SK-N-SH treated with all-trans-retinoic acid at 6 μM for 48 hours (cell line): ENCODE results near the gene CDYL.

ENCODE experiments used
- SNAI2 ChIP-seq: fragments of 250-450 bp; sonication (Bioruptor Pico); IDR thresholded peaks from 2 replicates; pipeline ENCODE4 v1.5.0; 2020; ENCODE audit warnings: mild to moderate bottlenecking, moderate library complexity
- TCF4 ChIP-seq: fragments of 250-450 bp; sonication (Bioruptor Pico); IDR thresholded peaks from 2 replicates; pipeline ENCODE4 v1.8.0; 2021; ENCODE audit warnings: mild to moderate bottlenecking, moderate library complexity, borderline replicate concordance
- ZC3H10 ChIP-seq: fragments of 250-450 bp; sonication (Bioruptor Pico); IDR thresholded peaks from 2 replicates; pipeline ENCODE4 v1.5.1; 2021; ENCODE audit warnings: mild to moderate bottlenecking, moderate library complexity
- ZFP3 ChIP-seq: fragments of 250-450 bp; sonication (Bioruptor Pico); IDR thresholded peaks from 2 replicates; pipeline ENCODE4 v1.5.0; 2020; ENCODE audit warnings: mild to moderate bottlenecking, moderate library complexity
- ZFP30 ChIP-seq: fragments of 450-650 bp; formaldehyde crosslinking; IDR thresholded peaks from 2 replicates; pipeline ENCODE4 v1.5.0; 2022; ENCODE audit warnings: mild to moderate bottlenecking, moderate library complexity
- TF ChIP-seq, protein P1 (sequence below): fragments of 250-450 bp; sonication (Bioruptor Pico); IDR thresholded peaks from 2 replicates; pipeline ENCODE4 v1.8.0; 2020; ENCODE audit warnings: mild to moderate bottlenecking, moderate library complexity, borderline replicate concordance
- TF ChIP-seq, protein P2 (sequence below): fragments of 250-450 bp; sonication (Bioruptor Pico); IDR thresholded peaks from 2 replicates; pipeline ENCODE4 v1.5.1; 2020; ENCODE audit warnings: low read depth, mild to moderate bottlenecking, moderate library complexity
- TF ChIP-seq, protein P3 (sequence below): fragments of 250-450 bp; sonication (Bioruptor Pico); IDR thresholded peaks from 2 replicates; pipeline ENCODE4 v1.8.0; 2021; ENCODE audit warnings: low read depth, mild to moderate bottlenecking, moderate library complexity, borderline replicate concordance

DNA sequence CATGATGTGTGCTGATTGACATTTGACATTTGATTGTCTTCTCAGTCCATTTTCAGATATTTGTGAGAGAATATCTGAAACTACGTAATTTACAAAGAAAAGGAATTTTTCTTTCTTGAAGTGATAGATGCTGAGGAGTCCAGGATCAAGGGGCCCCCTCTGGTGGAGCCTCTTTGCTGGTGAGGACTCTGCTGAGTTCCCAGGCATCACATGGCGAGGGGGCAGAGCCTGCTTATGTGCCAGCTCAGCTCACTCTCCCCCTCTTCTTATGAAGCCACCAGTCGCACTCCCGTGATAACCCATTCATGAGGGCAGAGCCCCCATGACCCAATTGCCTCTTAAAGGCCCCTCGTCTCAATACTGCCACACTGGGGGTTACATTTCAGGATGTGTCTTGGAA lies 136.4 kb downstream of the CDYL start:
- TF ChIP-seq, protein P1, sequence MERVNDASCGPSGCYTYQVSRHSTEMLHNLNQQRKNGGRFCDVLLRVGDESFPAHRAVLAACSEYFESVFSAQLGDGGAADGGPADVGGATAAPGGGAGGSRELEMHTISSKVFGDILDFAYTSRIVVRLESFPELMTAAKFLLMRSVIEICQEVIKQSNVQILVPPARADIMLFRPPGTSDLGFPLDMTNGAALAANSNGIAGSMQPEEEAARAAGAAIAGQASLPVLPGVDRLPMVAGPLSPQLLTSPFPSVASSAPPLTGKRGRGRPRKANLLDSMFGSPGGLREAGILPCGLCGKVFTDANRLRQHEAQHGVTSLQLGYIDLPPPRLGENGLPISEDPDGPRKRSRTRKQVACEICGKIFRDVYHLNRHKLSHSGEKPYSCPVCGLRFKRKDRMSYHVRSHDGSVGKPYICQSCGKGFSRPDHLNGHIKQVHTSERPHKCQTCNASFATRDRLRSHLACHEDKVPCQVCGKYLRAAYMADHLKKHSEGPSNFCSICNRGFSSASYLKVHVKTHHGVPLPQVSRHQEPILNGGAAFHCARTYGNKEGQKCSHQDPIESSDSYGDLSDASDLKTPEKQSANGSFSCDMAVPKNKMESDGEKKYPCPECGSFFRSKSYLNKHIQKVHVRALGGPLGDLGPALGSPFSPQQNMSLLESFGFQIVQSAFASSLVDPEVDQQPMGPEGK: no peak
- TF ChIP-seq ZFP3 (CRISPR knock-in tag): no peak
- no peak for TF ChIP-seq ZFP30 (CRISPR knock-in tag)
- TF ChIP-seq TCF4 (CRISPR knock-in tag): no peak
- TF ChIP-seq, protein P2, sequence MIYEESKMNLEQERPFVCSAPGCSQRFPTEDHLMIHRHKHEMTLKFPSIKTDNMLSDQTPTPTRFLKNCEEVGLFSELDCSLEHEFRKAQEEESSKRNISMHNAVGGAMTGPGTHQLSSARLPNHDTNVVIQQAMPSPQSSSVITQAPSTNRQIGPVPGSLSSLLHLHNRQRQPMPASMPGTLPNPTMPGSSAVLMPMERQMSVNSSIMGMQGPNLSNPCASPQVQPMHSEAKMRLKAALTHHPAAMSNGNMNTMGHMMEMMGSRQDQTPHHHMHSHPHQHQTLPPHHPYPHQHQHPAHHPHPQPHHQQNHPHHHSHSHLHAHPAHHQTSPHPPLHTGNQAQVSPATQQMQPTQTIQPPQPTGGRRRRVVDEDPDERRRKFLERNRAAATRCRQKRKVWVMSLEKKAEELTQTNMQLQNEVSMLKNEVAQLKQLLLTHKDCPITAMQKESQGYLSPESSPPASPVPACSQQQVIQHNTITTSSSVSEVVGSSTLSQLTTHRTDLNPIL: no peak
- no peak for TF ChIP-seq ZC3H10 (CRISPR knock-in tag)
- TF ChIP-seq SNAI2 (CRISPR knock-in tag): no peak
- TF ChIP-seq, protein P3, sequence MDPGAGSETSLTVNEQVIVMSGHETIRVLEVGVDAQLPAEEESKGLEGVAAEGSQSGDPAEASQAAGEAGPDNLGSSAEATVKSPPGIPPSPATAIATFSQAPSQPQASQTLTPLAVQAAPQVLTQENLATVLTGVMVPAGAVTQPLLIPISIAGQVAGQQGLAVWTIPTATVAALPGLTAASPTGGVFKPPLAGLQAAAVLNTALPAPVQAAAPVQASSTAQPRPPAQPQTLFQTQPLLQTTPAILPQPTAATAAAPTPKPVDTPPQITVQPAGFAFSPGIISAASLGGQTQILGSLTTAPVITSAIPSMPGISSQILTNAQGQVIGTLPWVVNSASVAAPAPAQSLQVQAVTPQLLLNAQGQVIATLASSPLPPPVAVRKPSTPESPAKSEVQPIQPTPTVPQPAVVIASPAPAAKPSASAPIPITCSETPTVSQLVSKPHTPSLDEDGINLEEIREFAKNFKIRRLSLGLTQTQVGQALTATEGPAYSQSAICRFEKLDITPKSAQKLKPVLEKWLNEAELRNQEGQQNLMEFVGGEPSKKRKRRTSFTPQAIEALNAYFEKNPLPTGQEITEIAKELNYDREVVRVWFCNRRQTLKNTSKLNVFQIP (CRISPR knock-in tag): no peak
